PFSK-1 (cell line): ENCODE data around the gene DHRS2.

Experiments
- POLR2AphosphoS5 ChIP-seq: IDR thresholded peaks from 2 replicates; pipeline ENCODE4 v1.6.1; 2012; ENCODE audit warnings: low read depth, mild to moderate bottlenecking, control low read depth, low read length, moderate library complexity
- SIN3A ChIP-seq: IDR thresholded peaks from 2 replicates; pipeline ENCODE4 v1.6.1; 2012; ENCODE audit warnings: mild to moderate bottlenecking, low read length, moderate library complexity, borderline replicate concordance; ENCODE audit not compliant: insufficient read depth
- TAF1 ChIP-seq: IDR thresholded peaks from 2 replicates; pipeline ENCODE4 v1.6.1; 2012; ENCODE audit warnings: low read length, control low read depth, borderline replicate concordance; ENCODE audit not compliant: insufficient read depth
- TF ChIP-seq, protein P1 (sequence below), 2 experiments: IDR thresholded peaks; 2 replicates each; pipeline versions ENCODE4 v1.6.1 to v1.8.0; 2011 to 2012; ENCODE audit warnings: low read depth in 2 of 2, low read length in 2 of 2, control low read depth in 1 of 2, inconsistent platforms in 1 of 2, mild to moderate bottlenecking in 1 of 2, moderate library complexity in 1 of 2; ENCODE audit not compliant: insufficient read depth in 1 of 2

- TF ChIP-seq TAF1 = no peak
- TF ChIP-seq POLR2AphosphoS5 = no peak
- TF ChIP-seq, protein P1, sequence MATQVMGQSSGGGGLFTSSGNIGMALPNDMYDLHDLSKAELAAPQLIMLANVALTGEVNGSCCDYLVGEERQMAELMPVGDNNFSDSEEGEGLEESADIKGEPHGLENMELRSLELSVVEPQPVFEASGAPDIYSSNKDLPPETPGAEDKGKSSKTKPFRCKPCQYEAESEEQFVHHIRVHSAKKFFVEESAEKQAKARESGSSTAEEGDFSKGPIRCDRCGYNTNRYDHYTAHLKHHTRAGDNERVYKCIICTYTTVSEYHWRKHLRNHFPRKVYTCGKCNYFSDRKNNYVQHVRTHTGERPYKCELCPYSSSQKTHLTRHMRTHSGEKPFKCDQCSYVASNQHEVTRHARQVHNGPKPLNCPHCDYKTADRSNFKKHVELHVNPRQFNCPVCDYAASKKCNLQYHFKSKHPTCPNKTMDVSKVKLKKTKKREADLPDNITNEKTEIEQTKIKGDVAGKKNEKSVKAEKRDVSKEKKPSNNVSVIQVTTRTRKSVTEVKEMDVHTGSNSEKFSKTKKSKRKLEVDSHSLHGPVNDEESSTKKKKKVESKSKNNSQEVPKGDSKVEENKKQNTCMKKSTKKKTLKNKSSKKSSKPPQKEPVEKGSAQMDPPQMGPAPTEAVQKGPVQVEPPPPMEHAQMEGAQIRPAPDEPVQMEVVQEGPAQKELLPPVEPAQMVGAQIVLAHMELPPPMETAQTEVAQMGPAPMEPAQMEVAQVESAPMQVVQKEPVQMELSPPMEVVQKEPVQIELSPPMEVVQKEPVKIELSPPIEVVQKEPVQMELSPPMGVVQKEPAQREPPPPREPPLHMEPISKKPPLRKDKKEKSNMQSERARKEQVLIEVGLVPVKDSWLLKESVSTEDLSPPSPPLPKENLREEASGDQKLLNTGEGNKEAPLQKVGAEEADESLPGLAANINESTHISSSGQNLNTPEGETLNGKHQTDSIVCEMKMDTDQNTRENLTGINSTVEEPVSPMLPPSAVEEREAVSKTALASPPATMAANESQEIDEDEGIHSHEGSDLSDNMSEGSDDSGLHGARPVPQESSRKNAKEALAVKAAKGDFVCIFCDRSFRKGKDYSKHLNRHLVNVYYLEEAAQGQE (IDR thresholded peaks at IDR 0.05; ENCODE audit: insufficient read depth in 1 of 2, low read depth in 2 of 2, low read length in 2 of 2) = no peak
- TF ChIP-seq SIN3A = no peak
Observed at GRCh38 chr14:23588884-23589598, 47.1 kb upstream of the DHRS2 start.
